Upper lobe of left lung (tissue), 4 donors: Measurements from ENCODE around the gene SGTA.

Experiments used
- CTCF ChIP-seq, 6 experiments: fragments of 450-650 bp in 4 of 6; fragments of 200-600 bp in 2 of 6; sonication (generic) in 2 of 6; IDR thresholded peaks; one replicate each; pipeline ENCODE4 v1.5.1; 2016 to 2019; ENCODE audit warnings: antibody characterized with exemption in 6 of 6
- POLR2AphosphoS5 ChIP-seq, 2 donors: sonication (generic); formaldehyde crosslinking; IDR thresholded peaks; one replicate each; pipeline ENCODE4 v1.5.1; 2017; ENCODE audit warnings: antibody characterized with exemption in 2 of 2

GRCh38 chr19:2782329-2782935 lies 641 bp downstream of the SGTA start:
- TF ChIP-seq CTCF (IDR thresholded peaks at IDR 0.05), result no peak
- TF ChIP-seq POLR2AphosphoS5 (IDR thresholded peaks at IDR 0.05), result no peak
